ENCODE measurements around the gene TNFAIP1.

The TNFAIP1 gene

DNA sequence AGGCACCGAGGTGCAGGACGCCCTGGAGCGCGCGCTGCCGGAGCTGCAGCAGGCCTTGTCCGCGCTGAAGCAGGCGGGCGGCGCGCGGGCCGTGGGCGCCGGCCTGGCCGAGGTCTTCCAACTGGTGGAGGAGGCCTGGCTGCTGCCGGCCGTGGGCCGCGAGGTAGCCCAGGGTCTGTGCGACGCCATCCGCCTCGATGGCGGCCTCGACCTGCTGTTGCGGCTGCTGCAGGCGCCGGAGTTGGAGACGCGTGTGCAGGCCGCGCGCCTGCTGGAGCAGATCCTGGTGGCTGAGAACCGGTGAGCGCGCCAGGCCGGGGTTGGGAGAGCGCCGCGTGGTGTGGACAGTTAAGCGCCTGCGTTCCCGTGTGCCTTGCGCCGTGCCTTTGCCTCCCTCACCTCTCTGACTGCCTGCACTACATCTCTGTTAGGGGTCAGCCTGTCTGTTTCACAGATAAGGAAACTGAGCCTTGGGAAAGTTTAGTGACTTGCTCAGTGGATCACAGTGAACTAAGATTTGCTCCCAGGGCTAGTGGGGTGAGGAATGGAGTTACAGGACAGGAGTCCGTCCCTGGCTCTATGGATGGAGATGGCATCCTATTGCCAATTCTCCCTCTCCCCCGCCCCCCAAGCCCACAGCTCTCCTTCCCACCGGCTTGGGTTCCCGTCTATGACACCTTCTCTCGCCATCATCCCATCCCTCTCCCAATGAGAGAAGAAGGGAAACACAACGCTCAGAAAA lies 36.8 kb downstream of the TNFAIP1 start:
- peak overlapping the region; percentile 83 for H2AFZ ChIP-seq (ENCODE audit: low read length, unreplicated experiment)
- H3K79me2 ChIP-seq (ENCODE audit: control insufficient read depth, insufficient read depth, low read length, unreplicated experiment): no peaks in the 10 kb centered on the region
- H3K4me1 ChIP-seq (ENCODE audit: control insufficient read depth, insufficient read depth, low read length, unreplicated experiment): peaks cover 26% of the 10 kb centered on the region
- H3K27me3 ChIP-seq (ENCODE audit: insufficient read depth, low read length): no peaks in the 10 kb centered on the region
- peak overlapping the region; percentile 27; the same call in 1 of the 2 replicates for H3K27ac ChIP-seq (ENCODE audit: low read depth, low read length)
- peak overlapping the region; percentile 88 for H3K4me3 ChIP-seq (ENCODE audit: low read depth, low read length)
- no peaks in the 10 kb centered on the region for H3K36me3 ChIP-seq (ENCODE audit: insufficient read depth, low read length)

DNA sequence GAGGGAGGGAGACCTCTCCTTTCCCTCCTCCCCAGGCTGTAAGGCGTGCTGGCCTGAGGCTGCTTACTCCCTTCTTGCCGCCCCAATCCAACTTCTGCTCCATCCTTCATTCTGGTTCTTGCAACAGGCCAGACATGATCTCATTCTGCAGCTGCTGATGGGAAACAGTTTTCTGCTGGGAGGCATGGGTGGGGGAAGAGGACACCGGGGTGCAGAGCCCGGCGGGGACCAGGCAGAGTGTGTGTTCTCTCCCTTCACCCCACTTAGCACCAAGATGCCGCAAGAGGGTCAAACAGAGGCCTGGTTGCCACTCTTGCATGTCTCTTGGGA lies 37.3 kb downstream of the TNFAIP1 start:
- H3K79me2 ChIP-seq (ENCODE audit: control insufficient read depth, insufficient read depth, low read length, unreplicated experiment): no peaks in the 10 kb centered on the region
- peaks cover 26% of the 10 kb centered on the region for H3K4me1 ChIP-seq (ENCODE audit: control insufficient read depth, insufficient read depth, low read length, unreplicated experiment)
- H3K27ac ChIP-seq (ENCODE audit: low read depth, low read length): no peak overlapping the region
- H2AFZ ChIP-seq (ENCODE audit: low read length, unreplicated experiment): no peak overlapping the region
- no peaks in the 10 kb centered on the region for H3K27me3 ChIP-seq (ENCODE audit: insufficient read depth, low read length)
- peak overlapping the region; percentile 88 for H3K4me3 ChIP-seq (ENCODE audit: low read depth, low read length)
- H3K36me3 ChIP-seq (ENCODE audit: insufficient read depth, low read length): no peaks in the 10 kb centered on the region

DNA sequence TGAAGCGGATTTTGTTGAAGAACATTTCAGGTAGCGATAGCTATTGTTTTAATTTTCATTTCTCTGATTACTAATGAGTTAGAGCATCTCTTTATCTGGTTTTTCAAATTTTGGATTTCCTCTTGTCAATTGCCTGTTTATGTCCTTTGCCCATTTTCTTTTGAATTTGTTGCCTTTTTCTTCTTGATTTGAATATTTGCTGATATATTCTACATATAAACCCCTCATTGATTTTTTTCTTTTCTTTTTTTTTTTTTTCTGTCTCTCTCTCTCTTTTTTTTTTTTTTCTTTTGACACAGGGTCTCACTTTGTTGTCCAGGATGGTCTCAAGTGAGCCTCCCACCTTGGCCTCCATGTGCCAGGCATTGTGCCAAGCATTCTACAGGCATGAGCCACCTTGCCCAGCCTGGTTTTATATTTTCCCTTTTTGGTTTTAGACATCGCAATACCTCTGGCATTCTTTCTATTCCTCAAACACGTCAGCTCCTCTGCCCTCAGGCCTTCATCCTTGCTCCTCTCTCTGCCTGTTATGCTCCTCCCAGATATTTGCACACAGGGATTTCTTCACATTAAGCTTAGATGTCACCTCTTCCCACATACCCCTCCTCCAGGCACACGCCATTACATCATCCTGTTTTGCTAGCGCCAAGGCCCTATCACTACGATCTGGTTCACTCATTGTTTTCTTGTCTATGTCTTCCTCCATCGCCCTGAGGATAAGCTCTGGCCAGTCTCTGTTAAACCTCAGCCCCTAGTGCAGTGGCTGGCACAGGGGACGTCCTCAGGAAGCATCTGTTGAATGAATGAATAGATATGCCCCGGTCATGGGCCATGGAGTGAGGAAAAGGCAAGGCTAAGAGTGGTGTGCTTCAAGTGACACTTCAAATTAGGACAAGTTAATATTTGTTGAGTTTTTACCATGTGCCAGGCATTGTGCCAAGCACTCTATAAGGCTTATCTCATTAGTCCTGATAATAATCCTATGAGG lies 44.5 kb downstream of the TNFAIP1 start:
- Histone ChIP-seq H3K4me3 (ENCODE audit: low read depth, low read length) (no peak overlapping the region), H3K27ac (ENCODE audit: low read depth, low read length) (no peak overlapping the region), H3K79me2 (ENCODE audit: control insufficient read depth, insufficient read depth, low read length, unreplicated experiment) (no peaks in the 10 kb centered on the region), H3K4me1 (ENCODE audit: control insufficient read depth, insufficient read depth, low read length, unreplicated experiment) (no peaks in the 10 kb centered on the region), H2AFZ (ENCODE audit: low read length, unreplicated experiment) (no peak overlapping the region), H3K36me3 (ENCODE audit: insufficient read depth, low read length) (no peaks in the 10 kb centered on the region), H3K27me3 (ENCODE audit: insufficient read depth, low read length) (no peaks in the 10 kb centered on the region)

DNA sequence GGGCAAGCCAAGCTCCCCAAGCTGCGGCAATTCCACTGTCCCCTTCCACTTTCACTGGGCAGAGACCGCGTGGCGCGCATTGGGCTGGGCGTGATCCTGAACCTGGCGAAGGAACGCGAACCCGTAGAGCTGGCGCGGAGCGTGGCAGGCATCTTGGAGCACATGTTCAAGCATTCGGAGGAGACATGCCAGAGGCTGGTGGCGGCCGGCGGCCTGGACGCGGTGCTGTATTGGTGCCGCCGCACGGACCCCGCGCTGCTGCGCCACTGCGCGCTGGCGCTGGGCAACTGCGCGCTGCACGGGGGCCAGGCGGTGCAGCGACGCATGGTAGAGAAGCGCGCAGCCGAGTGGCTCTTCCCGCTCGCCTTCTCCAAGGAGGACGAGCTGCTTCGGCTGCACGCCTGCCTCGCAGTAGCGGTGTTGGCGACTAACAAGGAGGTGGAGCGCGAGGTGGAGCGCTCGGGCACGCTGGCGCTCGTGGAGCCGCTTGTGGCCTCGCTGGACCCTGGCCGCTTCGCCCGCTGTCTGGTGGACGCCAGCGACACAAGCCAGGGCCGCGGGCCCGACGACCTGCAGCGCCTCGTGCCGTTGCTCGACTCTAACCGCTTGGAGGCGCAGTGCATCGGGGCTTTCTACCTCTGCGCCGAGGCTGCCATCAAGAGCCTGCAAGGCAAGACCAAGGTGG lies 45.7 kb downstream of the TNFAIP1 start:
- Histone ChIP-seq H3K27me3 (ENCODE audit: insufficient read depth, low read length) (no peaks in the 10 kb centered on the region), H3K27ac (ENCODE audit: low read depth, low read length) (no peak overlapping the region)

DNA sequence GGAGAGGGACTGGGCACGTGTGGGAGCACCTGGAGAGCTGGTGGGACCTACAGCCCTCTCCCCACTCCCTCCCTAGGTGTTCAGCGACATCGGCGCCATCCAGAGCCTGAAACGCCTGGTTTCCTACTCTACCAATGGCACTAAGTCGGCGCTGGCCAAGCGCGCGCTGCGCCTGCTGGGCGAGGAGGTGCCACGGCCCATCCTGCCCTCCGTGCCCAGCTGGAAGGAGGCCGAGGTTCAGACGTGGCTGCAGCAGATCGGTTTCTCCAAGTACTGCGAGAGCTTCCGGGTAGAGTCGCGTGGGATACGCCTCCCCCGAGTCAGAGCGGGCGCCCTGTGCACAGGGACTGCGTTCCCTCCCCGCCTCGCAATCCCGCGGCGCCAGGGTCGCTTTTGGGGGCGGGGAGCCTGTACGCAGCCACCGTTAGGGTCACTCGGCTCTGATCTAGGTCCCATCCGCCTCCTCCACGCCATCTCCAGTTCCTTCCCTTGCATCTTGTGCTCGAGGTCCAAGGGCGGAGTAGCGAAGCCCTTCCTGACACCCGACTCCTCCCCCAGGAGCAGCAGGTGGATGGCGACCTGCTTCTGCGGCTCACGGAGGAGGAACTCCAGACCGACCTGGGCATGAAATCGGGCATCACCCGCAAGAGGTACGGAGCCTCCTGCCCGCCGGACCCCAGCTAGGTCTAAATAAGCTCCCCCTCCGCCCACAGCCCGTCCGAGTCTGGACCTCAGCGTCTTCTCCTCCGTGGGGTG lies 48.9 kb downstream of the TNFAIP1 start:
- no peaks in the 10 kb centered on the region for H3K36me3 ChIP-seq (ENCODE audit: insufficient read depth, low read length)
- no peak overlapping the region for H3K4me3 ChIP-seq (ENCODE audit: low read depth, low read length)
- no peak overlapping the region for H3K27ac ChIP-seq (ENCODE audit: low read depth, low read length)
- no peaks in the 10 kb centered on the region for H3K4me1 ChIP-seq (ENCODE audit: control insufficient read depth, insufficient read depth, low read length, unreplicated experiment)
- H3K27me3 ChIP-seq (ENCODE audit: insufficient read depth, low read length): no peaks in the 10 kb centered on the region
- no peak overlapping the region for H2AFZ ChIP-seq (ENCODE audit: low read length, unreplicated experiment)
- H3K79me2 ChIP-seq (ENCODE audit: control insufficient read depth, insufficient read depth, low read length, unreplicated experiment): no peaks in the 10 kb centered on the region

More for the DNA sequence above, 45.7 kb downstream of the TNFAIP1 start:
- Histone ChIP-seq H3K4me1 (ENCODE audit: control insufficient read depth, insufficient read depth, low read length, unreplicated experiment) (no peaks in the 10 kb centered on the region), H2AFZ (ENCODE audit: low read length, unreplicated experiment) (no peak overlapping the region), H3K79me2 (ENCODE audit: control insufficient read depth, insufficient read depth, low read length, unreplicated experiment) (no peaks in the 10 kb centered on the region), H3K4me3 (ENCODE audit: low read depth, low read length) (no peak overlapping the region), H3K36me3 (ENCODE audit: insufficient read depth, low read length) (no peaks in the 10 kb centered on the region)

DNA sequence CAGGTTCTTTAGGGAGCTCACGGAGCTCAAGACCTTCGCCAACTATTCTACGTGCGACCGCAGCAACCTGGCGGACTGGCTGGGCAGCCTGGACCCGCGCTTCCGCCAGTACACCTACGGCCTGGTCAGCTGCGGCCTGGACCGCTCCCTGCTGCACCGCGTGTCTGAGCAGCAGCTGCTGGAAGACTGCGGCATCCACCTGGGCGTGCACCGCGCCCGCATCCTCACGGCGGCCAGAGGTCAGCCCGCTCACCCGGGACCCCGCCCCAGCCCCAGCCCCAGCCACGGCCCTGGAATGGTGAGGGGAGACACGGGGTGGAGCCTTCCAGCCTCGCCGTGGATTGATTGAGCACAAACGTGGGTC lies 49.5 kb downstream of the TNFAIP1 start:
- H3K27me3 ChIP-seq (ENCODE audit: insufficient read depth, low read length): no peaks in the 10 kb centered on the region
- no peaks in the 10 kb centered on the region for H3K4me1 ChIP-seq (ENCODE audit: control insufficient read depth, insufficient read depth, low read length, unreplicated experiment)
- H3K79me2 ChIP-seq (ENCODE audit: control insufficient read depth, insufficient read depth, low read length, unreplicated experiment): no peaks in the 10 kb centered on the region
- H2AFZ ChIP-seq (ENCODE audit: low read length, unreplicated experiment): no peak overlapping the region
- H3K36me3 ChIP-seq (ENCODE audit: insufficient read depth, low read length): no peaks in the 10 kb centered on the region
- H3K27ac ChIP-seq (ENCODE audit: low read depth, low read length): no peak overlapping the region
- H3K4me3 ChIP-seq (ENCODE audit: low read depth, low read length): no peak overlapping the region

DNA sequence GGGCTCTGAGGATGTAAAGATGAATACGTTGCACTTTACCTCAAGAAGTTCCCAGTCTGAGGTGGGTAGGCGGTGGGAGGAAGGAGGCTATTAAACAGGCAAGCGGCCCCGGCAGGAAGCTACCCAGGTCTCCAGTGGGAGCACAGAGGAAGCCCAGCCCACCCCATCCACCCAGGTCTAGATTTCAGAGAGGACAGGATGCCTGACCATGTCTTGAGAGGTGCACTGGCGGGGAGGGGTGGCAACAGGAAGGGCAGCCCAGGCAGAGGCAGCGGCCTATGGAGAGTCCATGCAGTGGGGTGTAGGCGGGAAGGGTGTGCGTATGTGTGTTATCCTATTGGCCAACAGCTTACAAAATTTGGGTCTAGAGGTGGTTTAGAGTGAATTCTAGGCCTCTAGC lies 49.8 kb downstream of the TNFAIP1 start:
- no peaks in the 10 kb centered on the region for H3K36me3 ChIP-seq (ENCODE audit: insufficient read depth, low read length)
- H3K79me2 ChIP-seq (ENCODE audit: control insufficient read depth, insufficient read depth, low read length, unreplicated experiment): no peaks in the 10 kb centered on the region
- no peak overlapping the region for H2AFZ ChIP-seq (ENCODE audit: low read length, unreplicated experiment)
- H3K4me1 ChIP-seq (ENCODE audit: control insufficient read depth, insufficient read depth, low read length, unreplicated experiment): no peaks in the 10 kb centered on the region
- no peak overlapping the region for H3K4me3 ChIP-seq (ENCODE audit: low read depth, low read length)
- no peak overlapping the region for H3K27ac ChIP-seq (ENCODE audit: low read depth, low read length)
- H3K27me3 ChIP-seq (ENCODE audit: insufficient read depth, low read length): no peaks in the 10 kb centered on the region

DNA sequence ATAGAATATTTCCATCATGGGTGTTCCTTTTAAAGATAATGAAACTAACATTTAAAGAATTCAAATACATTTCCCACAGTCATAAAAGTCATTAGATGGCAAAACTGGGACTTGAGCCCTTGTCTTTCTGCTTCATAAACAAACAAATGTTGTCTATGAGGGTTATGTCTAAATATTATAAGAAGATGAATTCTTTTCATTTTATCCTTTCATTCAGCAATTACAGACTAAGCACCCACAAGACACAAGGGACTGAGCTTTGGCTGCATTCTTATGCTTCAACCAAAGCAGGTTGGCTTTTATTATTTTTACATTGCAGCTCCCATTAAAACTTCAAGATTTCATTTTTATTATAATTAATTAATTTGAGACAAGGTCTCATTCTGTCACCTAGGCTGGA lies 50.8 kb downstream of the TNFAIP1 start:
- Histone ChIP-seq H3K36me3 (ENCODE audit: insufficient read depth, low read length) (peaks cover 6% of the 10 kb centered on the region; the same call in 1 of the 2 replicates), H3K27me3 (ENCODE audit: insufficient read depth, low read length) (no peaks in the 10 kb centered on the region), H3K27ac (ENCODE audit: low read depth, low read length) (no peak overlapping the region), H3K4me3 (ENCODE audit: low read depth, low read length) (no peak overlapping the region), H3K4me1 (ENCODE audit: control insufficient read depth, insufficient read depth, low read length, unreplicated experiment) (no peaks in the 10 kb centered on the region), H2AFZ (ENCODE audit: low read length, unreplicated experiment) (no peak overlapping the region), H3K79me2 (ENCODE audit: control insufficient read depth, insufficient read depth, low read length, unreplicated experiment) (no peaks in the 10 kb centered on the region)

DNA sequence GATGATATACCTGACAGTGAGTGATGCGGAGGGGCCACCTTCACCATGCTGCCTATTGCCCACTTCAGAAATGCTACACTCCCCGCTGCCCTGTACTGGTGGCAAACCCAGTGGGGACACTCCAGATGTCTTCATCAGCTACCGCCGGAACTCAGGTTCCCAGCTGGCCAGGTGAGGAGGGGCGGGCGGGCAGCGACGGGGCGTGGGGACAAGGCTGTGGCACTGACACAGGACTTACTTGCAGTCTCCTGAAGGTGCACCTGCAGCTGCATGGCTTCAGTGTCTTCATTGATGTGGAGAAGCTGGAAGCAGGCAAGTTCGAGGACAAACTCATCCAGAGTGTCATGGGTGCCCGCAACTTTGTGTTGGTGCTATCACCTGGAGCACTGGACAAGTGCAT lies 52.5 kb downstream of the TNFAIP1 start:
- Histone ChIP-seq H3K79me2 (ENCODE audit: control insufficient read depth, insufficient read depth, low read length, unreplicated experiment) (no peaks in the 10 kb centered on the region), H3K27me3 (ENCODE audit: insufficient read depth, low read length) (no peaks in the 10 kb centered on the region), H2AFZ (ENCODE audit: low read length, unreplicated experiment) (no peak overlapping the region), H3K27ac (ENCODE audit: low read depth, low read length) (no peak overlapping the region), H3K4me1 (ENCODE audit: control insufficient read depth, insufficient read depth, low read length, unreplicated experiment) (no peaks in the 10 kb centered on the region), H3K36me3 (ENCODE audit: insufficient read depth, low read length) (peaks cover 6% of the 10 kb centered on the region; the same call in 1 of the 2 replicates), H3K4me3 (ENCODE audit: low read depth, low read length) (no peak overlapping the region)

DNA sequence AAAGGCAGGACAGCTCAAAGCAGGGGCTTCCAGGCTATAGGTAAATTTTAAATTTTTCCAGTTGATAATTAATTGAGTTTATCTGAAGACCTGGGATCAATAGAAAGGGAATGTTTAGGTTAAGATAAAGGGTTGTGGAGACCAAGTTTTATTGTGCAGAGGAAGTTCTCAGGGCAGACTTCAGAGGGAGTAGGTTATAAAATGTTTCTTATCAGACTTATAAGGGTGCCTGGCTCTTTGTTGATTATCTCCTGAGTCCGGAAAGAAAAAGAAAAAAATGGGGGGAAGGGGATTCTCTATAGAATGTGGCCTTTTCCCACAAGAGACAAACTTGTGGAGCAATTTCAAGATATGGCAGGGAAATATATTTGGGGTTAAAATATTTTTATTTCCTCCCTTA lies 54.6 kb downstream of the TNFAIP1 start:
- H3K79me2 ChIP-seq (ENCODE audit: control insufficient read depth, insufficient read depth, low read length, unreplicated experiment): no peaks in the 10 kb centered on the region
- no peak overlapping the region for H3K4me3 ChIP-seq (ENCODE audit: low read depth, low read length)
- peaks cover 6% of the 10 kb centered on the region; the same call in 1 of the 2 replicates for H3K36me3 ChIP-seq (ENCODE audit: insufficient read depth, low read length)
- no peak overlapping the region for H2AFZ ChIP-seq (ENCODE audit: low read length, unreplicated experiment)
- H3K27me3 ChIP-seq (ENCODE audit: insufficient read depth, low read length): no peaks in the 10 kb centered on the region
- no peak overlapping the region for H3K27ac ChIP-seq (ENCODE audit: low read depth, low read length)
- H3K4me1 ChIP-seq (ENCODE audit: control insufficient read depth, insufficient read depth, low read length, unreplicated experiment): peaks cover 8% of the 10 kb centered on the region

Data from ACC112 (cell line).